Upper lobe of left lung (tissue), 6 donors: ENCODE data around the gene ALG1. TPM values are rescaled to one million over a fixed set of nuclear protein-coding genes. Genes with fewer than 3 reads are reported as not detected.

ENCODE experiments used
- ATAC-seq, 2 donors: fragments of 200-7000 bp; cut with Tn5 transposase; one replicate each; pipeline ENCODE4 v1.9.1; 2022; ENCODE audit warnings: mild to moderate bottlenecking in 2 of 2, moderate library complexity in 2 of 2; ENCODE audit not compliant: low FRiP score in 2 of 2
- DNase-seq, 2 donors: peaks; one replicate each; pipeline ENCODE4 v3.0.0-alpha.2; 2019 to 2020
- H3K27ac ChIP-seq, 4 donors: fragments of 200-600 bp; sonication (generic); one replicate each; pipeline ENCODE4 v1.5.1; 2016 to 2019
- H3K27me3 ChIP-seq, 4 donors: fragments of 200-600 bp; sonication (generic); one replicate each; pipeline ENCODE4 v1.5.1; 2017 to 2019
- H3K36me3 ChIP-seq, 4 donors: fragments of 200-600 bp; sonication (generic); one replicate each; pipeline ENCODE4 v1.5.1; 2016 to 2019
- H3K4me1 ChIP-seq, 4 donors: fragments of 200-600 bp; sonication (generic); one replicate each; pipeline ENCODE4 v1.5.1; 2018 to 2019
- H3K4me3 ChIP-seq, 4 donors: fragments of 200-600 bp; sonication (generic); one replicate each; pipeline ENCODE4 v1.5.1; 2017 to 2019; ENCODE audit warnings: mild to moderate bottlenecking in 2 of 4, moderate library complexity in 1 of 4
- H3K9me3 ChIP-seq, 4 donors: fragments of 200-600 bp; sonication (generic); one replicate each; pipeline ENCODE4 v1.5.1; 2018 to 2019
- EP300 ChIP-seq, 4 donors: sonication (generic); formaldehyde crosslinking; IDR thresholded peaks; one replicate each; pipeline ENCODE4 v1.5.1; 2017; ENCODE audit warnings: antibody characterized with exemption in 4 of 4, control low read depth in 2 of 4
- POLR2A ChIP-seq, 4 donors: fragments of 450-650 bp; IDR thresholded peaks; one replicate each; pipeline ENCODE4 v1.5.1; 2016 to 2017; ENCODE audit warnings: antibody characterized with exemption in 4 of 4, mild to moderate bottlenecking in 2 of 4
- POLR2AphosphoS5 ChIP-seq, 2 donors: sonication (generic); formaldehyde crosslinking; IDR thresholded peaks; one replicate each; pipeline ENCODE4 v1.5.1; 2017; ENCODE audit warnings: antibody characterized with exemption in 2 of 2
- WGBS, 2 donors: methylation state at CpG; one replicate each; pipeline ENCODE4 v1.1.5; 2017 to 2018; 5-methylcytosine and 5-hydroxymethylcytosine counted together
- total RNA-seq, 6 donors: library from RNA; depleted of rRNA in 4 of 6; stranded (reverse); fragments of >200 nt in 4 of 6; gene quantifications; one replicate each; pipeline versions ENCODE4 v1.1.0 to v1.2.1, GENCODE V29; 2016 to 2021
- TF ChIP-seq, protein P1 (sequence below), 6 experiments: fragments of 450-650 bp in 4 of 6; fragments of 200-600 bp in 2 of 6; sonication (generic) in 2 of 6; IDR thresholded peaks; one replicate each; pipeline ENCODE4 v1.5.1; 2016 to 2019; ENCODE audit warnings: antibody characterized with exemption in 6 of 6
- donor health status: DM: no; HTN: no; CAD: no; lungs with moderate emphysema.
- donor health status: DM: no; HTN: yes; CAD: no; lungs with severe emphysema.

Gene ALG1
- total RNA-seq, 6 donors from 2014 or later, result 10.5 to 24.0 (median 21.9) TPM

GRCh38 chr16:5062051-5062450 lies 9.6 kb upstream of the ALG1 start:
- Histone ChIP-seq H3K4me1 (peaks cover 0 to 14% (median 7%) of the 10 kb centered on the region in 4 donors), H3K27me3 (no peaks in the 10 kb centered on the region), H3K4me3 (no peak overlapping the region), H3K9me3 (no peaks in the 10 kb centered on the region), H3K36me3 (no peaks in the 10 kb centered on the region), H3K27ac (no peak overlapping the region)
- no peak for ATAC-seq
- WGBS, 2 donors, result 86 to 90% methylated on average over 3 to 11 of the region's 11 CpGs
- TF ChIP-seq POLR2AphosphoS5 (IDR thresholded peaks at IDR 0.05) (no peak), EP300 (IDR thresholded peaks at IDR 0.05) (no peak), POLR2A (IDR thresholded peaks at IDR 0.05) (no peak)
- TF ChIP-seq, protein P1, sequence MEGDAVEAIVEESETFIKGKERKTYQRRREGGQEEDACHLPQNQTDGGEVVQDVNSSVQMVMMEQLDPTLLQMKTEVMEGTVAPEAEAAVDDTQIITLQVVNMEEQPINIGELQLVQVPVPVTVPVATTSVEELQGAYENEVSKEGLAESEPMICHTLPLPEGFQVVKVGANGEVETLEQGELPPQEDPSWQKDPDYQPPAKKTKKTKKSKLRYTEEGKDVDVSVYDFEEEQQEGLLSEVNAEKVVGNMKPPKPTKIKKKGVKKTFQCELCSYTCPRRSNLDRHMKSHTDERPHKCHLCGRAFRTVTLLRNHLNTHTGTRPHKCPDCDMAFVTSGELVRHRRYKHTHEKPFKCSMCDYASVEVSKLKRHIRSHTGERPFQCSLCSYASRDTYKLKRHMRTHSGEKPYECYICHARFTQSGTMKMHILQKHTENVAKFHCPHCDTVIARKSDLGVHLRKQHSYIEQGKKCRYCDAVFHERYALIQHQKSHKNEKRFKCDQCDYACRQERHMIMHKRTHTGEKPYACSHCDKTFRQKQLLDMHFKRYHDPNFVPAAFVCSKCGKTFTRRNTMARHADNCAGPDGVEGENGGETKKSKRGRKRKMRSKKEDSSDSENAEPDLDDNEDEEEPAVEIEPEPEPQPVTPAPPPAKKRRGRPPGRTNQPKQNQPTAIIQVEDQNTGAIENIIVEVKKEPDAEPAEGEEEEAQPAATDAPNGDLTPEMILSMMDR (IDR thresholded peaks at IDR 0.05), result no peak
- no peak for DNase-seq

GRCh38 chr16:5062790-5063765 lies 8.6 kb upstream of the ALG1 start:
- Histone ChIP-seq H3K4me3 (no peak overlapping the region), H3K9me3 (no peaks in the 10 kb centered on the region), H3K27me3 (no peaks in the 10 kb centered on the region), H3K36me3 (no peaks in the 10 kb centered on the region), H3K27ac (no peak overlapping the region), H3K4me1 (peaks cover 0 to 14% (median 7%) of the 10 kb centered on the region in 4 donors)
- WGBS, 2 donors, result 72 to 73% methylated on average over 13 to 19 of the region's 19 CpGs
- TF ChIP-seq EP300 (IDR thresholded peaks at IDR 0.05) (no peak), POLR2AphosphoS5 (IDR thresholded peaks at IDR 0.05) (no peak), POLR2A (IDR thresholded peaks at IDR 0.05) (no peak)
- TF ChIP-seq, protein P1 (IDR thresholded peaks at IDR 0.05), result no peak
- no peak for DNase-seq
- ATAC-seq, result no peak

DNA sequence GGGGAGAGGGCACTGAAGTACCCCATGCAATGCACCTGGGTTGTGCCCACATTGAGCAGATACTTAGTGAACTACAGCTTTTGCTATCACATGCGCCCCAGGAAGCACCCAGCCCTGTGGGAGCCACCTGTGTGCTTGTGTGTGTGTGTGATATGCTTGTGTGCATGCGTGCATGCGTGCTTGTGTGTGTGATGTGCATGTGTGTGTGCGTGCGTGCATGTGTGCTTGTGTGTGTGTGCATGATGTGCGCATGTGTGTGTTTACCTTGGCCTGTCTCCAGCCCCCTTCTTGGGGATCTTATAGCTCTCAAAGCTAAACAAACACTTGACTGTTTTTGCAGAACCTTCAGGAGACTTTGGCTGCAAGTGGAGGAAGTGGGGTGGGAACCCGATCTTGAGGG lies 6.7 kb upstream of the ALG1 start:
- Histone ChIP-seq H3K9me3 (no peaks in the 10 kb centered on the region), H3K4me1 (peaks cover 0 to 14% (median 7%) of the 10 kb centered on the region in 4 donors), H3K4me3 (peak overlapping the region in 3 of 4 donors; percentile 28 to 43 (median 41)), H3K36me3 (no peaks in the 10 kb centered on the region), H3K27me3 (no peaks in the 10 kb centered on the region), H3K27ac (peak overlapping the region in 3 of 4 donors; percentile 65 to 87 (median 78))
- DNase-seq, result peak in 1 of 2 donors; percentile 72
- WGBS, 2 donors, result 11 to 50% methylated on average over 1 to 7 of the region's 7 CpGs
- TF ChIP-seq EP300 (IDR thresholded peaks at IDR 0.05), result no peak
- no peak for TF ChIP-seq POLR2AphosphoS5 (IDR thresholded peaks at IDR 0.05)
- TF ChIP-seq, protein P1 (IDR thresholded peaks at IDR 0.05), result no peak
- no peak for TF ChIP-seq POLR2A (IDR thresholded peaks at IDR 0.05)
- ATAC-seq, result peak; percentile 27 to 62

- Histone ChIP-seq H3K9me3 (no peaks in the 10 kb centered on the region), H3K4me1 (peaks cover 0 to 14% (median 7%) of the 10 kb centered on the region in 4 donors), H3K36me3 (no peaks in the 10 kb centered on the region), H3K27ac (peak overlapping the region; percentile 48 to 87 (median 72)), H3K27me3 (no peaks in the 10 kb centered on the region), H3K4me3 (peak overlapping the region in 3 of 4 donors; percentile 28 to 43 (median 41))
- DNase-seq, result peak in 1 of 2 donors; percentile 50
- WGBS, 2 donors, result 56 to 59% methylated on average over 8 of the region's 8 CpGs
- peak; percentile 46 to 59 for ATAC-seq
- TF ChIP-seq, protein P1 (IDR thresholded peaks at IDR 0.05), result no peak
- TF ChIP-seq POLR2A (IDR thresholded peaks at IDR 0.05) (no peak), EP300 (IDR thresholded peaks at IDR 0.05) (no peak), POLR2AphosphoS5 (IDR thresholded peaks at IDR 0.05) (no peak)
These were observed 6.3 kb upstream of the ALG1 start for GRCh38 chr16:5065326-5065725.
